Endothelial cell of umbilical vein (primary cell): ENCODE results near the gene TMPRSS15. TPM values are rescaled to one million over a fixed set of nuclear protein-coding genes. Genes with fewer than 3 reads are reported as not detected.

Experiments used
- BruUV-seq: library from RNA; stranded (reverse); fragments of 400-500 nt; replicated peaks from 2 replicates; lab custom pipeline; 2021; lab: Mats Ljungman, UMichigan
- CTCF ChIA-PET: fragments of 300-600, 350-600 bp; sonication (Branson Sonifier 250); formaldehyde crosslinking; loops from one replicate; lab custom pipeline; 2021; ENCODE audit warnings: antibody characterized with exemption, inconsistent platforms; lab: Charles Lee
- POLR2A ChIA-PET: fragments of 300-600, 350-600 bp; sonication (Branson Sonifier 250); formaldehyde crosslinking; loops from one replicate; lab custom pipeline; 2021; ENCODE audit warnings: antibody characterized with exemption, inconsistent platforms; lab: Charles Lee
- DNase-seq: peaks from one replicate; pipeline ENCODE4 v3.0.0-alpha.2; 2011; ENCODE audit warnings: low read depth, low spot score
- FAIRE-seq: peaks from 2 replicates; lab custom pipeline; 2011; peaks lifted over from hg19 to GRCh38; lab: Jason Lieb, UNC
- H2AFZ ChIP-seq: 2 replicates; pipeline ENCODE4 v1.6.0; 2012; ENCODE audit warnings: low read depth, low read length, control low read depth, inconsistent platforms
- H3K27ac ChIP-seq: 2 replicates; pipeline ENCODE4 v1.5.1; 2011; ENCODE audit warnings: low read depth, mild to moderate bottlenecking, control low read depth, low read length, moderate library complexity; ENCODE audit not compliant: insufficient read depth
- H3K27me3 ChIP-seq, 2 experiments: 2 replicates each; pipeline versions ENCODE4 v1.6.0 to v1.6.1; 2011; ENCODE audit warnings: low read length in 2 of 2, mixed read lengths in 1 of 2; ENCODE audit not compliant: control insufficient read depth in 2 of 2, insufficient read depth in 2 of 2
- H3K36me3 ChIP-seq, 2 experiments: 2 replicates in 1 of 2; 3 replicates in 1 of 2; pipeline ENCODE4 v1.5.1; 2011; ENCODE audit warnings: low read length in 2 of 2, mild to moderate bottlenecking in 1 of 2, moderate library complexity in 1 of 2; ENCODE audit not compliant: control insufficient read depth in 2 of 2, insufficient read depth in 2 of 2; ENCODE audit errors: extremely low read depth in 1 of 2
- H3K4me1 ChIP-seq: 3 replicates; pipeline ENCODE4 v1.5.1; 2011; ENCODE audit warnings: mild to moderate bottlenecking, low read length; ENCODE audit not compliant: control insufficient read depth, insufficient read depth; ENCODE audit errors: extremely low read depth
- H3K4me2 ChIP-seq: 2 replicates; pipeline ENCODE4 v1.6.1; 2011; ENCODE audit warnings: low read length, control low read depth, mixed read lengths; ENCODE audit not compliant: insufficient read depth
- H3K4me3 ChIP-seq, 3 experiments: fragments of 200-600 bp in 1 of 3; sonication (generic), shearing (Covaris generic) in 1 of 3; replicated peaks in 1 of 3; 2 replicates each; pipeline ENCODE4 v1.5.1; 2011 to 2016; ENCODE audit warnings: control low read depth in 3 of 3, low read length in 3 of 3, mild to moderate bottlenecking in 2 of 3, inconsistent platforms in 1 of 3, low read depth in 1 of 3, moderate library complexity in 1 of 3; ENCODE audit not compliant: insufficient read depth in 1 of 3
- H3K79me2 ChIP-seq: 2 replicates; pipeline ENCODE4 v1.6.0; 2012; ENCODE audit warnings: low read length, inconsistent platforms; ENCODE audit not compliant: control insufficient read depth, insufficient read depth
- H3K9ac ChIP-seq: replicated peaks from 2 replicates; pipeline ENCODE3; 2011; ENCODE audit warnings: low read length, control low read depth; ENCODE audit not compliant: insufficient read depth; ENCODE audit errors: extremely low read depth
- H3K9me1 ChIP-seq: replicated peaks from 3 replicates; pipeline ENCODE4 v1.6.0; 2011; ENCODE audit warnings: mild to moderate bottlenecking, low read length; ENCODE audit not compliant: control insufficient read depth, insufficient read depth; ENCODE audit errors: extremely low read depth
- H3K9me3 ChIP-seq: replicated peaks from 2 replicates; pipeline ENCODE4 v1.5.1; 2012; ENCODE audit warnings: low read length, inconsistent platforms; ENCODE audit not compliant: control insufficient read depth, insufficient read depth
- H4K20me1 ChIP-seq: replicated peaks from 2 replicates; pipeline ENCODE3; 2011; ENCODE audit warnings: mild to moderate bottlenecking, low read length; ENCODE audit not compliant: control insufficient read depth, insufficient read depth; ENCODE audit errors: extremely low read depth
- JUN ChIP-seq: IDR thresholded peaks from 2 replicates; pipeline ENCODE4 v1.6.1; 2011; ENCODE audit warnings: borderline replicate concordance, low read depth; ENCODE audit not compliant: insufficient read length, insufficient read depth
- POLR2AphosphoS5 ChIP-seq: IDR thresholded peaks from 2 replicates; pipeline ENCODE4 v1.6.1; 2012; ENCODE audit warnings: low read depth, mild to moderate bottlenecking, control low read depth, low read length, moderate library complexity; ENCODE audit not compliant: insufficient read depth
- dilution Hi-C: fragments of 300-500 bp; cut with MboI; formaldehyde crosslinking; loops from one replicate; pipeline ENCODE4 v1.15.0; 2019; ENCODE audit warnings: low sequenced_read_pairs; ENCODE audit not compliant: extremely low pct_ligation_motif_present
- intact Hi-C: fragments of 100-400 bp; cut with micrococcal nuclease; formaldehyde crosslinking; loops from one replicate; pipeline ENCODE4 v1.10.0; 2022
- polyA plus RNA-seq, 4 experiments: library from polyadenylated mRNA; depleted of rRNA in 3 of 4; stranded (reverse) in 3 of 4; unstranded in 1 of 4; fragments of >200 nt; gene quantifications; 2 replicates each; pipeline versions ENCODE4 v1.2.1 to v1.2.3, GENCODE V29; 2011 to 2012; ENCODE audit warnings: missing spikeins in 1 of 4
- total RNA-seq: library from RNA; stranded (reverse); gene quantifications from 2 replicates; pipeline ENCODE4 v1.2.3, GENCODE V29; 2021
- TF ChIP-seq, protein P1 (sequence below), 2 donors: IDR thresholded peaks; 1 replicate in 1 of 2; 2 replicates in 1 of 2; pipeline ENCODE4 v1.5.1; 2011; ENCODE audit warnings: low read length in 2 of 2, mild to moderate bottlenecking in 2 of 2, moderate library complexity in 2 of 2, control low read depth in 1 of 2, inconsistent platforms in 1 of 2, low read depth in 1 of 2; ENCODE audit not compliant: insufficient read depth in 1 of 2; ENCODE audit errors: extremely low read depth in 1 of 2

TMPRSS15 gene
- total and polyA plus RNA-seq, 2 donors (not counting 3 experiments of a cell fraction or from before 2014, with no cell fraction given) = not detected

DNA sequence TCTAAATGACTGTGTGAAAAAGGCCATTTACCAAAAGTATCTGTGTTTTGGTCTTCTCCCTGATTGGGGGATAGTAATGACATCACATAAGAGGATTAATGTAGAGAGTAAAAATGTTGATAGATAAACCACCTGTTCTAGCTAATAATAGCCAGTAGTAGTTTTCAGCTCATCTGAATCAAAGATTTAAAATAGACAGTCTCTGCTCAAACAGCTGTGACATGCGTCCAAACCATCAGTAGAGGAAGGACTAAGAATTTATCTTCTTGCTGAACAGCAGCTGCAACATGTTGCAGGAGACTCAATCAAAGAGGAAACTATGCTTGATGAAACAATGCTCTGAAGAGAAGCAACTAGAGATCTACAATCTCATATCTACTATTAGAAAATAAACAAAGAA lies 21.4 kb downstream of the TMPRSS15 start:
- TF ChIP-seq JUN (no peak), POLR2AphosphoS5 (no peak)
- TF ChIP-seq, protein P1, sequence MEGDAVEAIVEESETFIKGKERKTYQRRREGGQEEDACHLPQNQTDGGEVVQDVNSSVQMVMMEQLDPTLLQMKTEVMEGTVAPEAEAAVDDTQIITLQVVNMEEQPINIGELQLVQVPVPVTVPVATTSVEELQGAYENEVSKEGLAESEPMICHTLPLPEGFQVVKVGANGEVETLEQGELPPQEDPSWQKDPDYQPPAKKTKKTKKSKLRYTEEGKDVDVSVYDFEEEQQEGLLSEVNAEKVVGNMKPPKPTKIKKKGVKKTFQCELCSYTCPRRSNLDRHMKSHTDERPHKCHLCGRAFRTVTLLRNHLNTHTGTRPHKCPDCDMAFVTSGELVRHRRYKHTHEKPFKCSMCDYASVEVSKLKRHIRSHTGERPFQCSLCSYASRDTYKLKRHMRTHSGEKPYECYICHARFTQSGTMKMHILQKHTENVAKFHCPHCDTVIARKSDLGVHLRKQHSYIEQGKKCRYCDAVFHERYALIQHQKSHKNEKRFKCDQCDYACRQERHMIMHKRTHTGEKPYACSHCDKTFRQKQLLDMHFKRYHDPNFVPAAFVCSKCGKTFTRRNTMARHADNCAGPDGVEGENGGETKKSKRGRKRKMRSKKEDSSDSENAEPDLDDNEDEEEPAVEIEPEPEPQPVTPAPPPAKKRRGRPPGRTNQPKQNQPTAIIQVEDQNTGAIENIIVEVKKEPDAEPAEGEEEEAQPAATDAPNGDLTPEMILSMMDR (IDR thresholded peaks at IDR 0.05; ENCODE audit: extremely low read depth in 1 of 2, insufficient read depth in 1 of 2, low read depth in 1 of 2, low read length in 2 of 2) = no peak
- ChIA-PET POLR2A (no interaction called here), CTCF (no interaction called here)
- Histone ChIP-seq H3K4me3 (no peak overlapping the region), H4K20me1 (no peaks in the 10 kb centered on the region), H2AFZ (no peak overlapping the region), H3K9me1 (no peaks in the 10 kb centered on the region), H3K27ac (no peak overlapping the region), H3K9ac (no peak overlapping the region), H3K36me3 (no peaks in the 10 kb centered on the region), H3K79me2 (no peaks in the 10 kb centered on the region), H3K27me3 (no peaks in the 10 kb centered on the region), H3K4me2 (no peak overlapping the region), H3K4me1 (no peaks in the 10 kb centered on the region), H3K9me3 (no peaks in the 10 kb centered on the region)
- no peak for FAIRE-seq
- dilution Hi-C loops (no loop called here), intact Hi-C loops (no loop called here)
- no TSS peak for BruUV-seq
- DNase-seq = no peak

DNA sequence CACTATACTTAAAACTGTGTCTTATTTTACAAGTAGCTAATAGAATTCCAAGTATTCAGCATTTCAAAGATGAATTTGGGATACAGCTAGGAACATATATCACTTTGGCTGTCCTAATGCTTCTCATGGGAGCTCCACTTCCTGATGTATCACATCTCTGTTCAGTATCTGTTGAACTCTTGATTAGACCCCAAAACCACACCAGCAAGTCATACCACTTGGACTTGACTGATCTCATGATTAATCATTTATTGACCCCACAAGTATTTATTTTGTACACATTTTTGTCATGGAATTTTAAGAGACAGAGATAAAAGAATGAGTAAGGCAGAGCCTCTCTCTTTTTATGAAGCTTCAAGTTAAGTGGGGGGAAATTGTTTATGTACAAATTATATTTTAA lies 30.0 kb downstream of the TMPRSS15 start:
- no peak overlapping the region for H3K9ac ChIP-seq
- no peak overlapping the region for H3K4me2 ChIP-seq
- H2AFZ ChIP-seq = no peak overlapping the region
- TF ChIP-seq, protein P1 (IDR thresholded peaks at IDR 0.05; ENCODE audit: extremely low read depth in 1 of 2, insufficient read depth in 1 of 2, low read depth in 1 of 2, low read length in 2 of 2) = no peak
- CTCF ChIA-PET = no interaction called here
- H3K27me3 ChIP-seq = no peaks in the 10 kb centered on the region
- H3K9me1 ChIP-seq = no peaks in the 10 kb centered on the region
- H3K27ac ChIP-seq = no peak overlapping the region
- no peaks in the 10 kb centered on the region for H3K9me3 ChIP-seq
- no peaks in the 10 kb centered on the region for H3K79me2 ChIP-seq
- DNase-seq (no peak), FAIRE-seq (no peak)
- no TSS peak for BruUV-seq
- intact Hi-C loops = no loop called here
- H3K4me1 ChIP-seq = no peaks in the 10 kb centered on the region
- H3K36me3 ChIP-seq = no peaks in the 10 kb centered on the region
- dilution Hi-C loops = no loop called here
- no peaks in the 10 kb centered on the region for H4K20me1 ChIP-seq
- POLR2A ChIA-PET = no interaction called here
- H3K4me3 ChIP-seq = no peak overlapping the region
